Posterior vena cava (tissue), 2 donors: ENCODE measurements around the gene HERPUD1. TPM values are rescaled to one million over a fixed set of nuclear protein-coding genes. Genes with fewer than 3 reads are reported as not detected.
"Not testable (repeated sequence)": the region's sequence is repeated elsewhere in the genome, so short reads cannot be mapped to it uniquely, and the experiment has no call there.

Experiments used
- DNase-seq: peaks from one replicate; pipeline ENCODE4 v3.0.0-alpha.2; 2020; ENCODE audit warnings: low spot score
- intact Hi-C, 2 donors: fragments of 100-400 bp; cut with DNase I; formaldehyde crosslinking; loops; one replicate each; pipeline versions ENCODE4 v1.14.1 to v1.14.2; 2022 to 2023
- long read RNA-seq, 2 donors: library from polyadenylated mRNA; unstranded; transcript quantifications; one replicate each; pipeline ENCODE4 v2.0.0, GENCODE V29; 2020 to 2021
- total RNA-seq, 2 donors: library from RNA; stranded (reverse); fragmentation: NEBNext Ultra II Directional; extraction: Animal tissue kit (Norgen Biotek cat#: 25700); gene quantifications; one replicate each; pipeline ENCODE4 v1.2.1, GENCODE V29; 2021
- donor health status: DM: yes; HTN: yes; CAD: no.
- donor health status: DM: yes; HTN: yes; CAD: no.

Gene HERPUD1, protein sequence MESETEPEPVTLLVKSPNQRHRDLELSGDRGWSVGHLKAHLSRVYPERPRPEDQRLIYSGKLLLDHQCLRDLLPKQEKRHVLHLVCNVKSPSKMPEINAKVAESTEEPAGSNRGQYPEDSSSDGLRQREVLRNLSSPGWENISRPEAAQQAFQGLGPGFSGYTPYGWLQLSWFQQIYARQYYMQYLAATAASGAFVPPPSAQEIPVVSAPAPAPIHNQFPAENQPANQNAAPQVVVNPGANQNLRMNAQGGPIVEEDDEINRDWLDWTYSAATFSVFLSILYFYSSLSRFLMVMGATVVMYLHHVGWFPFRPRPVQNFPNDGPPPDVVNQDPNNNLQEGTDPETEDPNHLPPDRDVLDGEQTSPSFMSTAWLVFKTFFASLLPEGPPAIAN
- total RNA-seq, result 100 to 1,000 TPM in 1 of 2 donors, 10 to 100 TPM in 1; 99.7 to 106 TPM
- long read RNA-seq, donor 1, transcript HERPUD1-204 (8 exons, 2,946 nt), result major isoform, 70 of 82 reads
- long read RNA-seq, donor 1, partial matches to known transcripts, result 3 of 82 reads
- long read RNA-seq, donor 1, other reads (novel, unspliced or antisense), result 3 of 82 reads
- long read RNA-seq, donor 2, transcript HERPUD1-201 (8 exons, 1,862 nt), result minor isoform, 17 of 343 reads
- long read RNA-seq, donor 2, transcript HERPUD1-203 (7 exons, 1,782 nt), result minor isoform, 7 of 343 reads
- long read RNA-seq, donor 2, transcript HERPUD1-204 (8 exons, 2,946 nt), result major isoform, 300 of 343 reads
- long read RNA-seq, donor 2, partial matches to known transcripts, result 9 of 343 reads
- long read RNA-seq, donor 2, other reads (novel, unspliced or antisense), result 7 of 343 reads

- peak; percentile 100 for DNase-seq
- intact Hi-C loops, result no loop called here
These were observed at the start of gene HERPUD1 for GRCh38 chr16:56931892-56932720. Gene HERPUD1 (plus strand): TSS chr16:56932142. CDS start chr16:56932245, 103 bp downstream.

- intact Hi-C loops, result no loop called here
- no peak for DNase-seq
These were observed 48.4 kb upstream of the HERPUD1 start for GRCh38 chr16:56883586-56883985.

DNA sequence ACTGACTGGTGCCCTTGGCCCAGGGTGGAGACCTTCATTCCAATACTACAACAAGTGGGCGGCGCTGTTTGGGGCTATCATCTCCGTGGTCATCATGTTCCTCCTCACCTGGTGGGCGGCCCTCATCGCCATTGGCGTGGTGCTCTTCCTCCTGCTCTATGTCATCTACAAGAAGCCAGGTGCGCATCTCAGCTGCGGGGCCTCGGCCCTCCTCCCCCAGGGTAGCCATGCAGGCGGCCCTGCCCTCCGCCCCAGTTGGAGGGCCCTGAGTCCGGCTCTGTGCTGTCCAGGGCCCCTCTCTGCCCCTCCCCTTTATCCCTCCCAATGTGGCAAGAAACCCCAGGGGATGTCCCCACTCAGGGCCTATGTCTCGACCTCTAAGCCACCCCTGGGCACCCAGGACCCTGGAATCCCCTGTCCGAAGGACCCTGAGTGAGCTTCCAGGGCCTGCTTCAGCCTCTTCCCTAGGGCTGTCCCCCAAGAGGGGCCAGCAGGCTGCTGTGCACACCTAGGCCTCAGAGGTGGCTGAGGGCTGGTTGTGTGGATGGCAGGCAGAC lies 47.8 kb upstream of the HERPUD1 start:
- intact Hi-C loops, result no loop called here
- no peak for DNase-seq

- DNase-seq, intact Hi-C loops: not testable (repeated sequence)
These were observed 47.0 kb upstream of the HERPUD1 start for GRCh38 chr16:56884929-56885328.

- intact Hi-C loops, result no loop called here
- no peak for DNase-seq
These were observed 46.3 kb upstream of the HERPUD1 start for GRCh38 chr16:56885446-56886162.

GRCh38 chr16:56886296-56886695 lies 45.6 kb upstream of the HERPUD1 start:
- intact Hi-C loops, result no loop called here
- DNase-seq, result no peak

- DNase-seq, result no peak
- intact Hi-C loops, result no loop called here
These were observed 45.1 kb upstream of the HERPUD1 start for GRCh38 chr16:56886826-56887225.

DNA sequence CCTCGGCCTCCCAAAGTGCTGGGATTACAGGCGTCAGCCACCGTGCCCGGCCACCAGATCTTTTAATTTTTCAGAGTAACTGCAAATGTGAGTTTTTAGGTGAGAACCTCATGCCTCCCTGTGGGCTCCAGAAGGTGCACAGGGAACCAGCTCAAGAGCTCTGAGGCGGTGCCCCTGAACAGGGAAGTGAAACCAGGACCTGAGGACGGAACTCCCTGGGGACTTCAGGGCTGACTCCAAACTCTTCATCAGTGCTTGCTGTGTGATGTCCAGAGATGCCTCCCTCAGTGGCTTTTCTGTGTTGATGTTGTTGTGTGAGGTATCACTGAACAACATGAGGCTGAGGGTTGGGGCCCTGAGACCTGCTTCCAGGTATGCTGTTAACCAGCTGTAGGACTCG lies 43.1 kb upstream of the HERPUD1 start:
- DNase-seq, result no peak
- intact Hi-C loops, result no loop called here

- intact Hi-C loops, result no loop called here
- no peak for DNase-seq
These were observed 42.7 kb upstream of the HERPUD1 start for GRCh38 chr16:56889206-56889605.

DNA sequence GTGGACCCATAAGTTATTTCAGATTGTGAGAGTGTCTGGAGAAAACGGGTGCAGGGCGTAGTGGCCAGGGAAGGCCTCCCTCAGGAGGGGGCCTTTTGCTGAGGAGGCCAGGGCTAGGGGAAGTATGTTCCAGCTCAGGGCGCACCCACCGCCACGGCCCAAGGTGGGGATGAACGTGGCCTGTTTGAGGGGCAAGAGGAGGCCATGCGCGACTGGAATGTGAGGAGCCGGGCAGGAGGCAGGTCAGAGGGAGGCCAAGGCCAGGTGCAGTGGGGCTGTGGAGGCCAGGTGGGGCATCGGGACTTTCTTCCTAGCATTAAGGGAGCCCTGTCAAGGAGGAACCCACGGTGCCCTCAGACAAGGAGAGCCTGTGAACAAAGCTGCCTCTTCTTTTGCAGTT lies 40.3 kb upstream of the HERPUD1 start:
- DNase-seq, result no peak
- intact Hi-C loops, result no loop called here

- intact Hi-C loops, result no loop called here
- no peak for DNase-seq
These were observed 39.2 kb upstream of the HERPUD1 start for GRCh38 chr16:56892705-56893104.

DNA sequence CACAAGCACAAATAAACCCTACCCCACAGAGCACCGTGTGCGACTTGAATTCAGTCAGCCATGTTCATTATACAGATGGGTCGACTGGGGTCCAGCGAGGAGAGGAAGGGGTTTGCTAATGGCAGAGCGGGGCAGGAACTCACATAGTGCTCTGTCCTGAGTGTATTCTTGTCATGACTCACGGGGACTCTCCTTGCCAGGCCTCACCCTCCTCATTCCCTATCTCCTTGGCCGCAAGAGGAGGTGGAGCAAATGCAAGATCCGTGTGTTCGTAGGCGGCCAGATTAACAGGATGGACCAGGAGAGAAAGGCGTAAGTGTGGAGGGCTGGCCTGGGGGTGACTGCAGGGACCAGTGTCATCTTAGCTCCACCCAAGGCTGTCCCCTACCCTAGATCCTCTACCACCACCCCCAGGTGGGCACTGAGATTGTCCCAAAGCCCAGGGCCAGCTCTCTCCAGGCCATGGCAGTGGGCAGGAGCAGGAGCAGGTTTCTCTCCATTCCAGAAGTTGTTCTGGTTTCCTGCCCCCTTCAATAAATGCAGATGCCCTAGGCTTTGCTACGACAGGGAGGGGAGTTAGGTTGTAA lies 37.5 kb upstream of the HERPUD1 start:
- no peak for DNase-seq
- intact Hi-C loops, result no loop called here

DNA sequence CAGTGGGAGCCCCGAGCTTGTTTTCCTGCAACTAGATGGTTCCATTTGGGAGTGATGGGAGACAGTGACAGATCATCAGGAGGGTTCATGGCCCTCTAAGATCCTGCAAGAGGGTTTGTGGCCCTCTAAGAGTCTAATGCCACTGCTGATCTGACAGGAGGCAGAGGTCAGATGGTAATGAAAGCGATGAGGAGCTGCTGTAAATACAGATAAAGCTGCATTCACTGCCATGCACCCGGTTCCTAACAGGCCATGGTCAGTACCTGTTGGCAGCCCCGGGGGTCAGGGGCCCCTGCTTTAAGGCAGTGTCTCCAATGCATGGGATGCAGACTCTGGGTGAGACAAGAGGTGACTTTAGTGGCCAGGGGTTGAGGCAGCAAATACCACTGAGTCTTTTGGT lies 36.1 kb upstream of the HERPUD1 start:
- DNase-seq, result no peak
- intact Hi-C loops, result no loop called here

DNA sequence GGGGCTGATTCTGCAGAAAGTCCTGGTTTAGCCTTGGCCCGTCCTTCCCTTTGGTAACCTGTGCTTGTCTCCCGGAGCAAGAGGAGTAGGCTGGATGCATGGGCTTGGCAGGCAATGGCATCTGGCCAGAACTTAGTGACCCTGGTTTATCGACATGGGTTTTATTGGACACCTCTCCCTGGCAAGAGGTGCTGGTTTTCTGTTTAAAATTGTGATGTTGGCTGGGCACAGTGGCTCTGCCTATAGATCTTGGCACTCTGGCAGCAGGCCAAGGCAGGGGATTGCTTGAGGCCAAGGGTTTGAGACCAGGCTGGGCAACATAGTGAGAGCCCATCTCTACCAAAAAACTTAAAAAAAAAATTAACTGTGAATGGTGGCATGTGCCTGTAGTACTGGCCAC lies 35.7 kb upstream of the HERPUD1 start:
- DNase-seq, result no peak
- intact Hi-C loops, result no loop called here

DNA sequence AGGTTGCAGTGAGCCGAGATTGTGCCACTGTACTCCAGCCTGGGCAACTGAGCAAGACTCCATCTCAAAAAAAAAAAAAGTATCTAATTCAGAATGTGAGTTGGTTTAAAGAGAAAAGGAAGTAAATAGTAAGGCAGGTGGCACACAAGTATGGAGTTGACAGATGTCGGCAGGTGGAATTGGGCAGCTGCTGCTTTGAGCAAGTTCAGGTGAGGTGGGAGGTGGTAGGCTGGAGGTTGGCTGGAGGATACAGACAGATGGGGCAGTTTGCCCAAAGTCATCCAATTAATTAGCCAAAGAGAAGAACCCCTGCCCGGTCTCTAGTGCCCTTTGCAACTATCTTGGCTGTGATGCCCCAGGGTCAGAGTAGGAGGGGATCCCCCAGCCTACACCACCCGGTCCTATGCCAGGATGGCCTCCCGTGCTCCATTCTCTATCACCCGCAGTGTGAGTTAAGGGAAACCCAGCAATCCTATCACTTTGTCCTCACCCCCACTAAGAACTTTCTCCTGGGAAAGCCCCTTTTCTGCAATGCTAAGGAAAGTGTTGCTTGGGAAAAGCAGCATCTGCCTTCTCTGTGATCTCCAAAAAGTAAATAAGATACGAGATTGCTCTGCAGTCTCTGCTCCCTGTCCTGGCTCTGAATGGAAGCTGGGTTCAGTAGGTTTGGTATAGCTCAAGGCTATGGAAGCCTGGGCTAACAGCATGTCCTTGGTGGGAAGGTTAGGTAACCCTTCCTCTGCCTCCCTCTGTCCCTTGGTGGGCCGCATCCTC lies 34.7 kb upstream of the HERPUD1 start:
- no peak for DNase-seq
- intact Hi-C loops, result no loop called here

- no peak for DNase-seq
- intact Hi-C loops, result no loop called here
These were observed 33.1 kb upstream of the HERPUD1 start for GRCh38 chr16:56898847-56899246.

DNA sequence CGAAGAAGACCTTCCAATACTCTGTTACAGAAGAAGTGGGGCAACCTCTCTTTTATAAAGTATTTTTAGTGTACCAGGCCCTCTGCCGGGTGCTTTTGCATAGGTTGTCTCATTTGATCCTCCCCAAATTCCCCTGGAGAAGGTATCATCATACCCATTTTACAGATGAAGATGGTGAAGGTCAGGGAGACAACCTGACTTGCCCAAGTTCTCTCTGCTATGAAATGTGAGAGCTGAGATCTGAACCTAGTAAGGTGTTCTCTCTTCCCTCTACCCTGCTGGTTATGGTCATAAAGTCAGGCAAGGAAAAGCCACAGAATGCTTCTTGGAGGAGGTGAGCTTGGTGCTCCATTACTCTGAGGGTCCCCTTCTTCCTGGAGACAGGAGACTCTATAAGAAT lies 28.1 kb upstream of the HERPUD1 start:
- intact Hi-C loops, result no loop called here
- DNase-seq, result no peak

- intact Hi-C loops, result no loop called here
- DNase-seq, result no peak
These were observed 24.5 kb upstream of the HERPUD1 start for GRCh38 chr16:56907401-56907800.
